ENCODE data around the gene GATM.

GRCh38 chr15:45333550-45333949 is 44.8 kb downstream of the GATM start:
- TF ChIP-seq CTCF (conservative IDR thresholded peaks at IDR 0.05; ENCODE audit: low read length) (no peak), EZH2phosphoT487 (IDR thresholded peaks at IDR 0.05; ENCODE audit: borderline replicate concordance) (no peak)

All from Loucy (cell line).